Activated CD8-positive, alpha-beta T cell treated with anti-CD3 and anti-CD28 coated beads, Interleukin-2, amount 10 ng/mL, durations not matched to agents 7 days and 5 days (primary cell): ENCODE data around the gene TUT4. TPM values are rescaled to one million over a fixed set of nuclear protein-coding genes. Genes with fewer than 3 reads are reported as not detected.

ENCODE experiments used
- ATAC-seq: fragments of 150-1000 bp; cut with Tn5 transposase; one replicate; pipeline ENCODE4 v1.10.0; 2021; ENCODE audit warnings: moderate library complexity
- CTCF ChIA-PET: fragments of 350-600 bp; sonication (Branson Sonifier 250); formaldehyde crosslinking; loops from one replicate; lab custom pipeline; 2021; ENCODE audit warnings: antibody characterized with exemption; lab: Charles Lee
- POLR2A ChIA-PET: fragments of 350-600 bp; sonication (Branson Sonifier 250); formaldehyde crosslinking; loops from one replicate; lab custom pipeline; 2021; ENCODE audit warnings: antibody characterized with exemption; lab: Charles Lee
- DNase-seq: peaks from one replicate; pipeline ENCODE4 v3.0.0-alpha.2; 2020
- H3K27ac Mint-ChIP-seq: one replicate; pipeline ENCODE4 v1.8.0; 2021; ENCODE audit warnings: mild to moderate bottlenecking, mixed read lengths
- H3K27me3 Mint-ChIP-seq: one replicate; pipeline ENCODE4 v1.8.0; 2021; ENCODE audit warnings: low read depth, mixed read lengths
- H3K36me3 Mint-ChIP-seq: one replicate; pipeline ENCODE4 v1.8.0; 2021; ENCODE audit warnings: low read depth, mixed read lengths
- H3K4me1 Mint-ChIP-seq: one replicate; pipeline ENCODE4 v1.8.0; 2021; ENCODE audit warnings: low read depth, mixed read lengths
- H3K4me3 Mint-ChIP-seq: one replicate; pipeline ENCODE4 v1.8.0; 2021; ENCODE audit warnings: mild to moderate bottlenecking, mixed read lengths
- H3K9me3 Mint-ChIP-seq: one replicate; pipeline ENCODE4 v1.8.0; 2022; ENCODE audit warnings: mixed read lengths; ENCODE audit not compliant: insufficient read depth
- total RNA-seq, 2 experiments: library from RNA; stranded (reverse); gene quantifications; one replicate each; pipeline ENCODE4 v1.2.3, GENCODE V29; 2021

Gene TUT4
- total RNA-seq, 2 experiments from 2014 or later: 58.5 to 65.9 TPM

GRCh38 chr1:52502789-52503188 lies 50.1 kb downstream of the TUT4 start:
- Mint-ChIP-seq H3K27ac (no peak overlapping the region), H3K27me3 (no peaks in the 10 kb centered on the region), H3K36me3 (peaks cover 36% of the 10 kb centered on the region), H3K4me1 (no peaks in the 10 kb centered on the region), H3K4me3 (no peak overlapping the region), H3K9me3 (no peaks in the 10 kb centered on the region)
- CTCF ChIA-PET: no interaction called here
- DNase-seq (no peak), ATAC-seq (no peak)
- POLR2A ChIA-PET: no interaction called here

GRCh38 chr1:52487632-52488031 lies 65.3 kb downstream of the TUT4 start:
- ChIA-PET POLR2A (no interaction called here), CTCF (no interaction called here)
- Mint-ChIP-seq H3K4me3 (no peak overlapping the region), H3K27ac (peak overlapping the region; percentile 40), H3K9me3 (no peaks in the 10 kb centered on the region), H3K4me1 (no peaks in the 10 kb centered on the region), H3K27me3 (no peaks in the 10 kb centered on the region), H3K36me3 (peaks cover 22% of the 10 kb centered on the region)
- ATAC-seq (no peak), DNase-seq (no peak)

GRCh38 chr1:52482326-52483004 lies 70.4 kb downstream of the TUT4 start:
- ATAC-seq (no peak), DNase-seq (no peak)
- H3K9me3 Mint-ChIP-seq: no peaks in the 10 kb centered on the region
- H3K27ac Mint-ChIP-seq: no peak overlapping the region
- H3K36me3 Mint-ChIP-seq: peaks cover 8% of the 10 kb centered on the region
- no peaks in the 10 kb centered on the region for H3K27me3 Mint-ChIP-seq
- ChIA-PET CTCF (interaction anchor here (1.0 kb wide), 1 partner anchor 9 kb away, joined by 3 read pairs; no protein-coding TSS in a partner anchor), POLR2A (interaction anchor here (0.6 kb wide), 1 partner anchor 90 kb away, joined by 3 read pairs; no protein-coding TSS in a partner anchor)
- no peaks in the 10 kb centered on the region for H3K4me1 Mint-ChIP-seq
- H3K4me3 Mint-ChIP-seq: no peak overlapping the region

- CTCF ChIA-PET: no interaction called here
- ATAC-seq (no peak), DNase-seq (no peak)
- POLR2A ChIA-PET: no interaction called here
- Mint-ChIP-seq H3K27me3 (no peaks in the 10 kb centered on the region), H3K4me1 (no peaks in the 10 kb centered on the region), H3K36me3 (peaks cover 16% of the 10 kb centered on the region), H3K9me3 (no peaks in the 10 kb centered on the region), H3K27ac (no peak overlapping the region), H3K4me3 (no peak overlapping the region)
Observed at GRCh38 chr1:52479076-52479475, 73.8 kb downstream of the TUT4 start.

GRCh38 chr1:52477876-52478275 lies 75.0 kb downstream of the TUT4 start:
- ATAC-seq (no peak), DNase-seq (no peak)
- H3K36me3 Mint-ChIP-seq: peaks cover 18% of the 10 kb centered on the region
- CTCF ChIA-PET: interaction anchor here (1.1 kb wide), 1 partner anchor 8 kb away, joined by 3 read pairs; no protein-coding TSS in a partner anchor
- H3K4me1 Mint-ChIP-seq: no peaks in the 10 kb centered on the region
- no peaks in the 10 kb centered on the region for H3K9me3 Mint-ChIP-seq
- H3K27me3 Mint-ChIP-seq: no peaks in the 10 kb centered on the region
- H3K4me3 Mint-ChIP-seq: no peak overlapping the region
- POLR2A ChIA-PET: no interaction called here
- H3K27ac Mint-ChIP-seq: no peak overlapping the region

- peaks cover 18% of the 10 kb centered on the region for H3K36me3 Mint-ChIP-seq
- H3K27ac Mint-ChIP-seq: no peak overlapping the region
- H3K27me3 Mint-ChIP-seq: no peaks in the 10 kb centered on the region
- H3K9me3 Mint-ChIP-seq: no peaks in the 10 kb centered on the region
- CTCF ChIA-PET: no interaction called here
- no peak overlapping the region for H3K4me3 Mint-ChIP-seq
- H3K4me1 Mint-ChIP-seq: no peaks in the 10 kb centered on the region
- DNase-seq (no peak), ATAC-seq (no peak)
- POLR2A ChIA-PET: no interaction called here
Observed at GRCh38 chr1:52476943-52477342, 75.9 kb downstream of the TUT4 start.

- no peak for ATAC-seq
- POLR2A ChIA-PET: no interaction called here
- CTCF ChIA-PET: interaction anchor here (1.2 kb wide), 1 partner anchor 211 kb away, joined by 3 read pairs; no protein-coding TSS in a partner anchor
Observed at GRCh38 chr1:52474807-52475206, 78.1 kb downstream of the TUT4 start.

GRCh38 chr1:52473039-52473438 lies 79.9 kb downstream of the TUT4 start:
- no peaks in the 10 kb centered on the region for H3K9me3 Mint-ChIP-seq
- ChIA-PET CTCF (interaction anchor here (0.7 to 1.4 kb wide), 2 partner anchors 9 to 17 kb away, joined by 3 to 4 read pairs; no protein-coding TSS in a partner anchor), POLR2A (no interaction called here)
- ATAC-seq (no peak), DNase-seq (no peak)
- H3K4me1 Mint-ChIP-seq: no peaks in the 10 kb centered on the region
- no peak overlapping the region for H3K4me3 Mint-ChIP-seq
- H3K27ac Mint-ChIP-seq: no peak overlapping the region
- H3K36me3 Mint-ChIP-seq: peaks cover 22% of the 10 kb centered on the region
- no peaks in the 10 kb centered on the region for H3K27me3 Mint-ChIP-seq

More at GRCh38 chr1:52474807-52475206, 78.1 kb downstream of the TUT4 start:
- Mint-ChIP-seq H3K27ac (no peak overlapping the region), H3K4me3 (no peak overlapping the region), H3K4me1 (no peaks in the 10 kb centered on the region), H3K27me3 (no peaks in the 10 kb centered on the region), H3K36me3 (peaks cover 22% of the 10 kb centered on the region), H3K9me3 (no peaks in the 10 kb centered on the region)
- no peak for DNase-seq

- ATAC-seq (no peak), DNase-seq (no peak)
- Mint-ChIP-seq H3K27ac (no peak overlapping the region), H3K4me1 (no peaks in the 10 kb centered on the region), H3K9me3 (no peaks in the 10 kb centered on the region), H3K36me3 (peaks cover 22% of the 10 kb centered on the region), H3K4me3 (no peak overlapping the region), H3K27me3 (no peaks in the 10 kb centered on the region)
- ChIA-PET CTCF (interaction anchor here (0.8 kb wide), 1 partner anchor 214 kb away, joined by 3 read pairs; no protein-coding TSS in a partner anchor), POLR2A (no interaction called here)
Observed at GRCh38 chr1:52472384-52472783, 80.5 kb downstream of the TUT4 start.

- no peaks in the 10 kb centered on the region for H3K4me1 Mint-ChIP-seq
- no peaks in the 10 kb centered on the region for H3K27me3 Mint-ChIP-seq
- ATAC-seq (no peak), DNase-seq (no peak)
- no peaks in the 10 kb centered on the region for H3K9me3 Mint-ChIP-seq
- H3K36me3 Mint-ChIP-seq: peaks cover 11% of the 10 kb centered on the region
- no peak overlapping the region for H3K27ac Mint-ChIP-seq
- ChIA-PET POLR2A (no interaction called here), CTCF (no interaction called here)
- no peak overlapping the region for H3K4me3 Mint-ChIP-seq
Observed at GRCh38 chr1:52469108-52469507, 83.8 kb downstream of the TUT4 start.

GRCh38 chr1:52463891-52464290 lies 89.0 kb downstream of the TUT4 start:
- Mint-ChIP-seq H3K36me3 (peaks cover 12% of the 10 kb centered on the region), H3K4me1 (no peaks in the 10 kb centered on the region), H3K4me3 (no peak overlapping the region), H3K27ac (no peak overlapping the region), H3K9me3 (no peaks in the 10 kb centered on the region), H3K27me3 (no peaks in the 10 kb centered on the region)
- ChIA-PET POLR2A (no interaction called here), CTCF (no interaction called here)
- no peak for ATAC-seq
- no peak for DNase-seq

GRCh38 chr1:52461821-52462220 lies 91.1 kb downstream of the TUT4 start:
- Mint-ChIP-seq H3K4me1 (no peaks in the 10 kb centered on the region), H3K36me3 (peaks cover 16% of the 10 kb centered on the region), H3K27me3 (no peaks in the 10 kb centered on the region), H3K4me3 (no peak overlapping the region), H3K9me3 (no peaks in the 10 kb centered on the region), H3K27ac (no peak overlapping the region)
- ChIA-PET CTCF (no interaction called here), POLR2A (no interaction called here)
- DNase-seq (no peak), ATAC-seq (no peak)
